Measurements from ENCODE around the gene SLC26A5. TPM values are rescaled to one million over a fixed set of nuclear protein-coding genes. Genes with fewer than 3 reads are reported as not detected.

The SLC26A5 gene
- total RNA-seq, 2 experiments from 2014 or later: not detected

GRCh38 chr7:103391150-103391549 lies 54.9 kb downstream of the SLC26A5 start:
- Mint-ChIP-seq H3K4me1 (ENCODE audit: low read depth) (no peaks in the 10 kb centered on the region), H3K4me3 (no peak overlapping the region), H3K27me3 (peaks cover 8% of the 10 kb centered on the region), H3K27ac (no peak overlapping the region), H3K36me3 (ENCODE audit: low read depth) (no peaks in the 10 kb centered on the region), H3K9me3 (no peaks in the 10 kb centered on the region)
- ChIA-PET POLR2A (no interaction called here), CTCF (interaction anchor here (0.8 to 1.5 kb wide), 2 partner anchors 16 to 18 kb away, joined by 3 read pairs; no protein-coding TSS in a partner anchor)
- TF ChIP-seq CTCF (IDR thresholded peaks at IDR 0.05): no peak
- no peak for ATAC-seq
- intact Hi-C loops (cut with micrococcal nuclease): no loop called here
- no peak for DNase-seq

- no peaks in the 10 kb centered on the region for H3K4me1 Mint-ChIP-seq (ENCODE audit: low read depth)
- POLR2A ChIA-PET: interaction anchor here (0.6 kb wide), 1 partner anchor 30 kb away, joined by 3 read pairs; no protein-coding TSS in a partner anchor
- ATAC-seq: no peak
- intact Hi-C loops (cut with micrococcal nuclease): no loop called here
- no peak for DNase-seq
- no peaks in the 10 kb centered on the region for H3K36me3 Mint-ChIP-seq (ENCODE audit: low read depth)
- H3K9me3 Mint-ChIP-seq: no peaks in the 10 kb centered on the region
- no peak overlapping the region for H3K4me3 Mint-ChIP-seq
- no peak for TF ChIP-seq CTCF (IDR thresholded peaks at IDR 0.05)
- CTCF ChIA-PET: no interaction called here
- peaks cover 10% of the 10 kb centered on the region for H3K27me3 Mint-ChIP-seq
- no peak overlapping the region for H3K27ac Mint-ChIP-seq
Observed at GRCh38 chr7:103389263-103389662, 56.7 kb downstream of the SLC26A5 start.

GRCh38 chr7:103388469-103389140 lies 57.4 kb downstream of the SLC26A5 start:
- no peak for ATAC-seq
- no peak overlapping the region for H3K27ac Mint-ChIP-seq
- POLR2A ChIA-PET: interaction anchor here (0.6 kb wide), 2 partner anchors 29 to 46 kb away, joined by 3 read pairs; no protein-coding TSS in a partner anchor
- no peak for DNase-seq
- H3K36me3 Mint-ChIP-seq (ENCODE audit: low read depth): no peaks in the 10 kb centered on the region
- peaks cover 10% of the 10 kb centered on the region for H3K27me3 Mint-ChIP-seq
- H3K9me3 Mint-ChIP-seq: no peaks in the 10 kb centered on the region
- CTCF ChIA-PET: no interaction called here
- TF ChIP-seq CTCF (IDR thresholded peaks at IDR 0.05): no peak
- no peak overlapping the region for H3K4me3 Mint-ChIP-seq
- intact Hi-C loops (cut with micrococcal nuclease): no loop called here
- no peaks in the 10 kb centered on the region for H3K4me1 Mint-ChIP-seq (ENCODE audit: low read depth)

GRCh38 chr7:103387242-103387641 lies 58.8 kb downstream of the SLC26A5 start:
- ChIA-PET CTCF (no interaction called here), POLR2A (no interaction called here)
- H3K27ac Mint-ChIP-seq: no peak overlapping the region
- H3K4me1 Mint-ChIP-seq (ENCODE audit: low read depth): no peaks in the 10 kb centered on the region
- DNase-seq: no peak
- no peaks in the 10 kb centered on the region for H3K9me3 Mint-ChIP-seq
- intact Hi-C loops (cut with micrococcal nuclease): no loop called here
- peaks cover 10% of the 10 kb centered on the region for H3K27me3 Mint-ChIP-seq
- no peak for TF ChIP-seq CTCF (IDR thresholded peaks at IDR 0.05)
- no peak overlapping the region for H3K4me3 Mint-ChIP-seq
- no peaks in the 10 kb centered on the region for H3K36me3 Mint-ChIP-seq (ENCODE audit: low read depth)
- no peak for ATAC-seq

- H3K4me3 Mint-ChIP-seq: no peak overlapping the region
- CTCF ChIA-PET: no interaction called here
- no peaks in the 10 kb centered on the region for H3K4me1 Mint-ChIP-seq (ENCODE audit: low read depth)
- no peak for TF ChIP-seq CTCF (IDR thresholded peaks at IDR 0.05)
- no peak for ATAC-seq
- no peak overlapping the region for H3K27ac Mint-ChIP-seq
- POLR2A ChIA-PET: no interaction called here
- peaks cover 4% of the 10 kb centered on the region for H3K27me3 Mint-ChIP-seq
- H3K36me3 Mint-ChIP-seq (ENCODE audit: low read depth): no peaks in the 10 kb centered on the region
- intact Hi-C loops (cut with micrococcal nuclease): no loop called here
- H3K9me3 Mint-ChIP-seq: no peaks in the 10 kb centered on the region
- DNase-seq: no peak
Observed at GRCh38 chr7:103382032-103382402, 64.0 kb downstream of the SLC26A5 start.

Measured in activated CD8-positive, alpha-beta T cell treated with anti-CD3 and anti-CD28 coated beads for 36 hours (primary cell).